ENCODE measurements around the gene EDC3. TPM values are rescaled to one million over a fixed set of nuclear protein-coding genes. Genes with fewer than 3 reads are reported as not detected.

EDC3 gene
- total and polyA plus RNA-seq, 9 of the 15 experiments (the other 6 are each of a cell fraction or from before 2014, with no cell fraction given) = 11.7 to 63.9 (median 32.8) TPM

DNA sequence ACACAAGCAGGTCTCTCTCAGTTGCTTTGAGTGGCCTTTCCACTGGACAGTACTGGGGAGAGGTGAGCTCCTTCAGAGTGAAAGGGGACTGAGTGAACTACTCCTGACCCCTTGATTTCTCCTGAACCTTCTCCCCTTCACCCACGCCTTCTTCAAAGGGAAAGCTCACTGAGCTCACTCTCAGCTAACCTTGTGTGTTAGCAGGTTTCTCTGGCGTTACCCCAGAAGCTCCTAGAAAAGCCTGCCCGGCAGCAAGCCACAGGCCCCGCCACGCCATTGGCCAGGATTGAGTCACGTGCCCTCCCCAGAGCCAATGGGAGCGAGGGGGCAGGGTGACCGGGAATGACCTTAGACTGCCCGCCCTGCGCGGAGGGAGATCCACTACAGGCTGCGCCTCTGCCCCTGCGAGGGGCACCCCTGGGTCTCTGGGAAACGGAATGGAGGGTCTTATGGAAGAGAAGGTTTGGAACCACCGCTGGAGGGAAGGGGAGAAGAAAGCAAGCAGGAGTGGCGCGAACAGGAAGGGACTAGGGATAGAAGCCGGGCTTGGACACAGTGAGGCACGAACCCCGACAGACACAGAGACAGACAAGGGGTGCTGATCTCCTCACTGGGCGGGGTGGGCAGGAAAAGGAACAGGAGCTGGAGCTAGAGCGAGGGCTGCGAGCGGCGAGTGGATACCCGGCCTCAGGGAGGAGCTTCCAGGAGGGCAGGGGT, 97.5 kb downstream of the EDC3 start (continued):
- TF ChIP-seq NUFIP1 (IDR thresholded peaks at IDR 0.05; ENCODE audit: partially characterized antibody) = no peak
- TF ChIP-seq ILK (tag; IDR thresholded peaks at IDR 0.05; ENCODE audit: borderline replicate concordance, low read depth) = no peak
- TF ChIP-seq, protein P1, sequence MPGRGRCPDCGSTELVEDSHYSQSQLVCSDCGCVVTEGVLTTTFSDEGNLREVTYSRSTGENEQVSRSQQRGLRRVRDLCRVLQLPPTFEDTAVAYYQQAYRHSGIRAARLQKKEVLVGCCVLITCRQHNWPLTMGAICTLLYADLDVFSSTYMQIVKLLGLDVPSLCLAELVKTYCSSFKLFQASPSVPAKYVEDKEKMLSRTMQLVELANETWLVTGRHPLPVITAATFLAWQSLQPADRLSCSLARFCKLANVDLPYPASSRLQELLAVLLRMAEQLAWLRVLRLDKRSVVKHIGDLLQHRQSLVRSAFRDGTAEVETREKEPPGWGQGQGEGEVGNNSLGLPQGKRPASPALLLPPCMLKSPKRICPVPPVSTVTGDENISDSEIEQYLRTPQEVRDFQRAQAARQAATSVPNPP (IDR thresholded peaks at IDR 0.05; ENCODE audit: borderline replicate concordance, insufficient read depth, insufficient read length) = no peak
- TF ChIP-seq ZNF695 (CRISPR knock-in tag; IDR thresholded peaks at IDR 0.05) = no peak
- peak; percentile 40; the same call in 1 of the 2 replicates for TF ChIP-seq HCFC1 (IDR thresholded peaks at IDR 0.05; ENCODE audit: low read depth, low read length)
- no peak for TF ChIP-seq FOXA3 (CRISPR knock-in tag; conservative IDR thresholded peaks at IDR 0.05 in 1 of 2, IDR thresholded peaks at IDR 0.05 in 1 of 2)
- TF ChIP-seq, protein P2, sequence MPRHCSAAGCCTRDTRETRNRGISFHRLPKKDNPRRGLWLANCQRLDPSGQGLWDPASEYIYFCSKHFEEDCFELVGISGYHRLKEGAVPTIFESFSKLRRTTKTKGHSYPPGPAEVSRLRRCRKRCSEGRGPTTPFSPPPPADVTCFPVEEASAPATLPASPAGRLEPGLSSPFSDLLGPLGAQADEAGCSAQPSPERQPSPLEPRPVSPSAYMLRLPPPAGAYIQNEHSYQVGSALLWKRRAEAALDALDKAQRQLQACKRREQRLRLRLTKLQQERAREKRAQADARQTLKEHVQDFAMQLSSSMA (CRISPR knock-in tag; IDR thresholded peaks at IDR 0.05) = no peak
- peak; percentile 56 for TF ChIP-seq BRD9 (IDR thresholded peaks at IDR 0.05; ENCODE audit: low read depth, partially characterized antibody)
- TF ChIP-seq KLF13 (tag; IDR thresholded peaks at IDR 0.05; ENCODE audit: borderline replicate concordance, low read depth) = no peak
- no peak for TF ChIP-seq NR3C1 (CRISPR knock-in tag; IDR thresholded peaks at IDR 0.05)
- TF ChIP-seq ZNF121 (CRISPR knock-in tag; conservative IDR thresholded peaks at IDR 0.05) = no peak
- no peak for TF ChIP-seq COPS2 (conservative IDR thresholded peaks at IDR 0.05)
- TF ChIP-seq, protein P3, sequence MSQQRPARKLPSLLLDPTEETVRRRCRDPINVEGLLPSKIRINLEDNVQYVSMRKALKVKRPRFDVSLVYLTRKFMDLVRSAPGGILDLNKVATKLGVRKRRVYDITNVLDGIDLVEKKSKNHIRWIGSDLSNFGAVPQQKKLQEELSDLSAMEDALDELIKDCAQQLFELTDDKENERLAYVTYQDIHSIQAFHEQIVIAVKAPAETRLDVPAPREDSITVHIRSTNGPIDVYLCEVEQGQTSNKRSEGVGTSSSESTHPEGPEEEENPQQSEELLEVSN (IDR thresholded peaks at IDR 0.05; ENCODE audit: borderline replicate concordance in 1 of 2, extremely low read depth in 1 of 2, insufficient read depth in 1 of 2, insufficient read length in 1 of 2, low read depth in 1 of 2, low read length in 1 of 2, poor library complexity in 1 of 2, severe bottlenecking in 1 of 2) = peak; percentile 67 to 77
- TF ChIP-seq, protein P4, sequence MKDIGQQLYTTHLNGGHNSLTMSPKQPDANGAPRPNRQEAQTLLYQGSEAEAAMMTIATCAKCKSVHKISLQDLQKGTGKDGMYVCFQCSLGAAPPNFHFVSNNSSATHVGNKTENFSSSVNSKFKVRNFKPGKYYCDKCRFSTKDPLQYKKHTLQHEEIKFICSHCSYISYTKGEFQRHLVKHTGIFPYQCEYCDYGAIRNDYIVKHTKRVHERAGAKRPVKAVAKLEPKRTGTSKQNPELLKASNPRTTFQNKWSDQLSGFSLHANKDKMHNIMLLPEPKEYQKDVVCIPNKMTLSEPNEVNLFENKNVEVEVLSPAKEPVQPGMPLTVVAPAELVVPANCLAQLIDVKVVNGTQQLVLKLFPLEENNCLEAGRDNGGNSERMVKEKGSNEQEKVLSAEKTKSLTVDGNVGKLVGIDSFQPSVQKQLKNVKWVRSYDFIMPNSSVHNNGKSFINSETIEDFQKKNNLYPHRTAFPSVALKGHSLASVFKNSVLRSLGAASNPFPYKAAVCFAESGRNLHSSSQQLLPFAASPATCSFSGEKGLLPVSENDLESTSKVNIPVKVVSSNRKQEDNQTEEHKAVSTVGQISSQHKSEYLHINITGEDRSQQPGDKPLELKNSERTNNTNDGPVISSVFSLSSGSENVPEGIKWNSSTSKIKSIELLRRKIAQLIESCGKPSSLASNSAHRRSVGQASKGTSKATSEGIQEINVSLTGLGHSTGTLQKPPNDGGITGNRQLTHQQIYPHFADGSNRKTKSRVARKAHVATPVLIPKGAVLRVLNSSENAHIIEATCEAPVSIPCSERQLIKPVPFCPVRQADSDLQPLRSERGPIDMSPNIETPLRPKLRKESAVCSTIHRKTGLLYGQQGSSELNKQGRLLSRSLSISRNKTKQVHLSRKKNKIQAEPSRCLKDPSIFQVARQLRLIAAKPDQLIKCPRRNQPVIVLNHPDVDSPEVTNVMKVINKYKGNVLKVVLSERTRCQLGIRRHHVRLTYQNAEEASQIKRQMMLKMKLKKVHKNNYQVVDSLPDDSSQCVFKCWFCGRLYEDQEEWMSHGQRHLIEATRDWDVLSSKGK (CRISPR knock-in tag; IDR thresholded peaks at IDR 0.05) = no peak
- no peak for TF ChIP-seq ZKSCAN1 (IDR thresholded peaks at IDR 0.05; ENCODE audit: low read depth, low read length)
- no peak for TF ChIP-seq SAP30 (IDR thresholded peaks at IDR 0.05; ENCODE audit: borderline replicate concordance, insufficient read depth, low read depth, low read length, poor library complexity, severe bottlenecking)
- TF ChIP-seq ZKSCAN3 (CRISPR knock-in tag; IDR thresholded peaks at IDR 0.05) = no peak
- TF ChIP-seq MAFF (IDR thresholded peaks at IDR 0.05; ENCODE audit: low read length) = no peak
- TF ChIP-seq ZNF143 (CRISPR knock-in tag; IDR thresholded peaks at IDR 0.05) = no peak
- TF ChIP-seq SMARCB1 (IDR thresholded peaks at IDR 0.05; ENCODE audit: insufficient read length, low read depth) = no peak
- TF ChIP-seq SIN3B (IDR thresholded peaks at IDR 0.05; ENCODE audit: low read depth) = no peak
- no peak; a peak in 1 of 4 replicates for TF ChIP-seq TBL1XR1 (IDR thresholded peaks at IDR 0.05; ENCODE audit: low read length in 2 of 2)

Data from K562 (cell line).